ENCODE measurements around the gene NRCAM.

Gene NRCAM

DNA sequence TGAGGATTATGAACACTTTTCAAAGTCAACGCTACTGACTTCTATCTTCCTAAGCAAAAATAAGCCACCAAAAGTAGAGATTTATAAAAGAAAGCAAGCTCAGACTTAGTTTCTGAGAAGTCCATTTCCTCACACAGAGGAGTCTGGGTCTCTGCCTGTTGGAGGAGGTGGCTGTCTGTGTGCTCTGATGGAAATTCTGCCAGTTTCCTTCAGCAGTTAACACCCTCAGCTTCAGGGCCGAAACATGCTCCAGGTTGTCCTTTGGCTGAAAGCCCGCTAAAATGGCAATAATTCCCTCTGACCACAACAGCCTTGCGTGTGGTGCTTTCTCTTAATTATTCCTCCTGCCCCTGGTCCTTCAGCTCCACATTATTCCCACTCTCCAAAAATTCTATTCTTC, 198.3 kb downstream of the NRCAM start:
- Histone ChIP-seq H3K9ac (ENCODE audit: low read depth, low read length) (no peak overlapping the region), H3K9me3 (ENCODE audit: control insufficient read depth, insufficient read depth, low read length) (peaks cover 11% of the 10 kb centered on the region), H3K4me1 (ENCODE audit: insufficient read depth, low read length) (no peaks in the 10 kb centered on the region), H3K36me3 (ENCODE audit: insufficient read depth, low read length) (no peaks in the 10 kb centered on the region)

GRCh38 chr7:108254259-108254658, 202.0 kb downstream of the NRCAM start:
- H3K36me3 ChIP-seq (ENCODE audit: insufficient read depth, low read length): no peaks in the 10 kb centered on the region
- no peak overlapping the region for H3K9ac ChIP-seq (ENCODE audit: low read depth, low read length)
- H3K9me3 ChIP-seq (ENCODE audit: control insufficient read depth, insufficient read depth, low read length): peaks cover 11% of the 10 kb centered on the region
- H3K4me1 ChIP-seq (ENCODE audit: insufficient read depth, low read length): no peaks in the 10 kb centered on the region

DNA sequence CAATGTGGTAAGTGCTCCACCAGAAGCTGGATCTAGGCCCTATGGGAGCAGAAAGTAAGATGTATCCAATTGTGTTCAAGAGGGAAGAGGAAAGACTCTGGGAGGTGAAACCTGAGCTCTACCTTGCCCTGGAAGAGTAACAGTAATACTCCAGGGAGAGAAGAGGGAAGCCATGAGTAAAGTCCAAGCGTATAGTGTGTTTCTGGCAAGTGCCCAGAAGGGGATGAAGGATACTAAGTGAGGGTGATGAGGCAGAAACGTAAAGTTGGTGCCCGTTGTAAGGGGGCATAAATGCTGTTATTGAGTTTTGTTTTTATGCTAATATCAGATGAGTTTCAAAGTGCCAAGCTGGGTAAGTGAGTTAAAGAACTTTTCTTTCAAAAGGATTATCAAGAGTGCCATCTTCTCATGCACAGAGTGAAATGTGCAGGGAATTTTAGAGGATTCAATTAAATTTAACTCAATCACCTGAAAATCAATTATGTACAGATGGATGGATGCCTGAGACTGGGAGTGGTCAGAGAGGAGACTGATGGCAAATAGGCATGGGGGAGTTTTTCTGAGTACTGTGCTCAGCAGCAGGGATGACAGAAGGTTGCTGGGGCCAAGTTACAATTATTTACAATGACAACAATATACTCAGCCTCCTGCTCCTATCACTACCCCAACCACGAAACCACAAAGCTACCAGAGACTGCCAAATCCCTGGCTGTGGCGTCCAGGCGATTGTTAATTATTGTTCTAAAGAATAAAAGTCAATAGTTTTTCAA, 202.8 kb downstream of the NRCAM start:
- H3K9me3 ChIP-seq (ENCODE audit: control insufficient read depth, insufficient read depth, low read length): peaks cover 11% of the 10 kb centered on the region
- no peak overlapping the region for H3K9ac ChIP-seq (ENCODE audit: low read depth, low read length)
- no peaks in the 10 kb centered on the region for H3K4me1 ChIP-seq (ENCODE audit: insufficient read depth, low read length)
- H3K36me3 ChIP-seq (ENCODE audit: insufficient read depth, low read length): no peaks in the 10 kb centered on the region

- no peak overlapping the region for H3K9ac ChIP-seq (ENCODE audit: low read depth, low read length)
- H3K9me3 ChIP-seq (ENCODE audit: control insufficient read depth, insufficient read depth, low read length): peaks cover 11% of the 10 kb centered on the region
- H3K36me3 ChIP-seq (ENCODE audit: insufficient read depth, low read length): no peaks in the 10 kb centered on the region
- no peaks in the 10 kb centered on the region for H3K4me1 ChIP-seq (ENCODE audit: insufficient read depth, low read length)
Measured at GRCh38 chr7:108252177-108252576, 204.1 kb downstream of the NRCAM start.

- 0 out of 2 replicates have a peak, but pooled peaks cover 1% of the 10 kb centered on the region for H3K4me1 ChIP-seq (ENCODE audit: insufficient read depth, low read length)
- no peak overlapping the region for H3K9ac ChIP-seq (ENCODE audit: low read depth, low read length)
- no peaks in the 10 kb centered on the region for H3K36me3 ChIP-seq (ENCODE audit: insufficient read depth, low read length)
- peaks cover 11% of the 10 kb centered on the region for H3K9me3 ChIP-seq (ENCODE audit: control insufficient read depth, insufficient read depth, low read length)
Measured at GRCh38 chr7:108251700-108252099, 204.5 kb downstream of the NRCAM start.

DNA sequence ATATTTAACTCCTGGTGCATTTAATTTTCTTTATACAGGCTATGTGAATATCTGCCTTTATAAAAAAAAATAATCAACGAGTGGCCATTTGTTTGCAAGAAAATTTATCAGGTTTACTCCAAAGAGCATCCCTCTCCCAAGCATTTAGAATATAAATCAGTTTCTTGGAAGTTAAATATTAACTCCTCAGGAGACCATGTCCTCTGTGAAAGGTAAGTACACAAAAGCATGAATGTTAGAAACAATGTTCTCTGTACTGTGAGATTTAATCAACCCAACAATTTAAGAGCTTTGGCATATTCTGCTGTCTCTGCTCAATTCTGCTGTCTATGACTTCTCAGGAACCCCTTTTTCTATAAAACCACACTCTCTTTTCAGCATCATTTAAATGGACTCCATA, 206.8 kb downstream of the NRCAM start:
- Histone ChIP-seq H3K9ac (ENCODE audit: low read depth, low read length) (no peak overlapping the region), H3K9me3 (ENCODE audit: control insufficient read depth, insufficient read depth, low read length) (peaks cover 7% of the 10 kb centered on the region), H3K4me1 (ENCODE audit: insufficient read depth, low read length) (peaks cover 9% of the 10 kb centered on the region; the same call in 1 of the 2 replicates), H3K36me3 (ENCODE audit: insufficient read depth, low read length) (no peaks in the 10 kb centered on the region)

GRCh38 chr7:108248821-108249220, 207.4 kb downstream of the NRCAM start:
- peaks cover 7% of the 10 kb centered on the region; the same call in 1 of the 2 replicates for H3K9me3 ChIP-seq (ENCODE audit: control insufficient read depth, insufficient read depth, low read length)
- H3K9ac ChIP-seq (ENCODE audit: low read depth, low read length): no peak overlapping the region
- H3K36me3 ChIP-seq (ENCODE audit: insufficient read depth, low read length): no peaks in the 10 kb centered on the region
- H3K4me1 ChIP-seq (ENCODE audit: insufficient read depth, low read length): peaks cover 9% of the 10 kb centered on the region; the same call in 1 of the 2 replicates

DNA sequence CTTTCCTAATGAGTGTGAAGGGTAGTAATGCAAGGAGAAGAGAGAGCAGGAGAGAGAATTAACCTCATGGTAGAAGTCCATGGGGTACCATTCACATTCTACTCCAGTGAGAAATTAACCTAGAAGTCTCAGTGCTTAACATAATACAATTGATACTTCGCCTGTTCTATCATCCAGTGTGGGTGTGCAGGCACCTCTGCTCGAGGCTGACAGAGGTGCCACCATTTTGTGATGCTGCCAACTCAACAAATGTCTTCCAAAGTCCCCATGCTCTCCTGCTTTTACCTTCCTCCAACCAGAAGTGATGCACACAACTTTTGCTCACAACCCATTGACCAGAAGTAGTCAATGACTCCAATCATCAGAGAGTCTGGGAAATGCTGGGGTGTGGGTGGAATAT, 207.8 kb downstream of the NRCAM start:
- no peak overlapping the region for H3K9ac ChIP-seq (ENCODE audit: low read depth, low read length)
- H3K36me3 ChIP-seq (ENCODE audit: insufficient read depth, low read length): no peaks in the 10 kb centered on the region
- peaks cover 9% of the 10 kb centered on the region; the same call in 1 of the 2 replicates for H3K4me1 ChIP-seq (ENCODE audit: insufficient read depth, low read length)
- peaks cover 5% of the 10 kb centered on the region; the same call in 1 of the 2 replicates for H3K9me3 ChIP-seq (ENCODE audit: control insufficient read depth, insufficient read depth, low read length)

DNA sequence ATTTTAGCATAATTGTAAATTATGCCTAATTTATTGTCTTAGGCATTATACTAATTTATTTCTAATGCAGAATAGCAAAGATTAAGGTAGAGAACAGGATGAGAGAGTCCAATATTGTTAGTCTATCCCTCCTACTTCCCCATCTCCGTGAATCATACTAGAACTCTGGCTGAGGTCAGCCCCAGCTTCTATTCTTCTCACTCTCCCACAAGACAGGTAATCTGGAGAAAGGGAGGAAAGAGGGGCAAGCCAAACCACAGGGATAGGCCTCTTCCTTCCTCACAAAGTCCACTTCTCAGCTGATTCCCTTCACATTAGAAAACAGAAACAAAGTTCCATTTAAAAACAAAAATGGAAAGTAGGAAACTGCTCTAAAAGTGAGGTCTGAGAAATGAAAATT, 208.6 kb downstream of the NRCAM start:
- Histone ChIP-seq H3K36me3 (ENCODE audit: insufficient read depth, low read length) (no peaks in the 10 kb centered on the region), H3K9ac (ENCODE audit: low read depth, low read length) (no peak overlapping the region), H3K9me3 (ENCODE audit: control insufficient read depth, insufficient read depth, low read length) (no peaks in the 10 kb centered on the region), H3K4me1 (ENCODE audit: insufficient read depth, low read length) (peaks cover 9% of the 10 kb centered on the region; the same call in 1 of the 2 replicates)

DNA sequence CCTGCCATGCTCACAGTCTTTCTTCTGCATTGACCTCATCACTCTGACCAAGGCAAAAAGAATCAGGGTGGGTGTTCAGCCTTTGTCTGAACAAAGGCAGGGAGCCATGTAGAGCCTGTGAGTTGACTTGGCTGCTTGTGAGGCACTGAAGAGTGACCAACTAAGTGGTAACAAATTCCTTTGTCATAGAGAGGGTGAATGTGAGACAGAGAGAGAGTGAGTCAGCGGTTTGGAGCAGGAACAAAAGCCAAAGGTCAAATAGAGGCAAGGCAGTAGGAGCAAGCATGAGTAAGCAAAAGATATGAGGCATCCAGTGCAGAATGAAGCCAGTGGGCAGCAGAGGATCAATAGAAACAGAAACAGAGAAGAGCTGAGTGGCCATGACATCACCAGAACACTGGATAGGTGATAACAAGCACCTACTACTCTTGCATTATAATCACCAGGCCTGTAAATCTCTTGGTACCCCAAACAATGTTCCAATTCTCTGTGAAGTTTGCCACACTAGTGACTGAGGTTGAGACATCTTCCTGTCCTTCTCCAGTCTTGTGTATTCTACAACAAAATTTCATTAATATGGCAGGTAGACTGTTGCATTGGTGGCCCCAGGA, 209.9 kb downstream of the NRCAM start:
- Histone ChIP-seq H3K9ac (ENCODE audit: low read depth, low read length) (no peak overlapping the region), H3K9me3 (ENCODE audit: control insufficient read depth, insufficient read depth, low read length) (no peaks in the 10 kb centered on the region), H3K4me1 (ENCODE audit: insufficient read depth, low read length) (peaks cover 9% of the 10 kb centered on the region; the same call in 1 of the 2 replicates), H3K36me3 (ENCODE audit: insufficient read depth, low read length) (no peaks in the 10 kb centered on the region)

DNA sequence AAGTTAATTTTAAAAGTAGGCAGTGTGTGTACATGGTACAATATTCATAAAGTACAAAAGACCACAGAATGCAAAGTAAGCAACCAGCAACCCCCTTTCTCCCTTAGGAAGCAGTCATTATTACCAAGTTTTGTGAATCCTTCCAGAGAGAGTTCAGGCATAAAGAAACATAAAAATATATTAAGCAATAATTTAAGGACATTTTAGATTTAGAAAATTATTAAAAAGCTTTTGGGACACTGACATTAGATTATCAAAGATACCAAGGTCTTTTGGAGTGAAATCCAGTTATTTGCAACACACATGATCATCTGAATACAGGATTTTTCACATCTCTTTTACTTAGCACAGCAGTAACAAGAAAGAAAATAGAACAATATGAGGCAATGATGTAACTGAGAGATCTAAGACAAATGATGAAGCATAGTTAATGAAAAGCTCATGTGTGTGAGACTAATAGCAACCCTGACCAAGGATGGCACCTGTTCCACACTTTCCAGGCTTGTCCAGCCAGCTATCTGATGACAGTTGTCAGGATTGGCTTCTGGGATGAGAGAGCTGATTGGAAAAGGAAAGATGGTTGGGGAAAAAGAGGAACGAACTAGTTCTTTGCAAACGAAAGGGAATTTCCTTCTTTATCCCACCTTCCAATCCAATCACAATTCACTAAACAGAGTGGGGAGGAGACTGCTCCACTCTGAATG, 210.6 kb downstream of the NRCAM start:
- H3K9me3 ChIP-seq (ENCODE audit: control insufficient read depth, insufficient read depth, low read length): no peaks in the 10 kb centered on the region

DNA sequence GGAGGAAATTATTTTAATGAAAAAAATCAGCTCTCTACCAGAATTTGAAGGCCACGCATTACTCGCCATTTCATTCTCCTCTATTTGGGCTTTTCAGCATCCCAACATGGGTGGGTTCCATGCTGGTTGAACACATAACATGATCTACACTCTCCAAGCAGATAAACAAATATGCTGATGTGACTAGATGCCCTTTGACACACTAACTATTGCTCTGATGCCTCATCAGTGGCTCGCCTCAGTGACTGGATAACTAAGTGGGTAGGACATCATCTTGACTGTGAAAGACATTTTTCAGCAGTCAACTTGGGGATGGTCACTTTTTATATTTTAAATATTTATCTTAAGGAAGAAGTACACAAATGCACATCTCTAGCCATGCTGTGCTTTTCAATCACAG, 212.1 kb downstream of the NRCAM start:
- Histone ChIP-seq H3K9me3 (ENCODE audit: control insufficient read depth, insufficient read depth, low read length) (no peaks in the 10 kb centered on the region), H3K36me3 (ENCODE audit: insufficient read depth, low read length) (no peaks in the 10 kb centered on the region), H3K4me1 (ENCODE audit: insufficient read depth, low read length) (peaks cover 18% of the 10 kb centered on the region; the same call in 1 of the 2 replicates), H3K9ac (ENCODE audit: low read depth, low read length) (no peak overlapping the region)

More for the DNA sequence above, 210.6 kb downstream of the NRCAM start:
- no peaks in the 10 kb centered on the region for H3K36me3 ChIP-seq (ENCODE audit: insufficient read depth, low read length)
- H3K4me1 ChIP-seq (ENCODE audit: insufficient read depth, low read length): peaks cover 9% of the 10 kb centered on the region; the same call in 1 of the 2 replicates
- H3K9ac ChIP-seq (ENCODE audit: low read depth, low read length): no peak overlapping the region

DNA sequence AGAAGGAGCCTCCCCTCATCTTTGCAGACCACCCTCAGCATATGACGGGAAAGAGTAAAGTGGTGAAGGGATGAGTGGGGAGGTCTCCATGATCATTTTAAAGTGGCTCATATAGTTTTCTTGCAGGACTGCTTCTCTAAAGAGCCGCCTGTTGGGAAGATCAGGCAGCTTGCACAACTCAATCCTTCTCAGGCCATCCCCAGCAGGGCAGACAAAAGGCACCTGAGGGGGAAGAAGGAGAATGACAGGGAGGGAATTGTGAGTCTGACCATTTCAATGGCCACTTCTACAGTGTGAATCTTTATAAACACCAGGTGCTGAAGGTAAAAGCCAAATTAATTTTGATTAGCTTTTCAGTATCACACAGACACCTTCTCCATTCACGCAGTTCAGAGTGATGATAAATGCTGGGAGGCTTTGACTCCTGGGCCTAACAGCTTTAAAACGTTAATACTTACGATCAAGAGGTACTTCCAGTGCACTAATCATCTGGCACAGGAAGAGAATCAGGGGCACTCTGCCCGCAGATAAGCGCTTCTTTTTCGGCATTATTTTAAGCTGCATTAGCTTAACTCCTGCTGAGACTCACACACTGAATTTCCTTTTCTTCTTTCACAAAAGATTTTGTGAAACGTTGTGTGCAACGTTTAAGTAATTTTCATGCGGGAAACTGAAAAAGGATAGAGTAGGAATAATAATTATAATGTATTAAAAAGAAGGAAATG, 216.6 kb downstream of the NRCAM start:
- Histone ChIP-seq H3K4me1 (ENCODE audit: insufficient read depth, low read length) (peaks cover 38% of the 10 kb centered on the region), H3K9ac (ENCODE audit: low read depth, low read length) (no peak overlapping the region), H3K36me3 (ENCODE audit: insufficient read depth, low read length) (no peaks in the 10 kb centered on the region), H3K9me3 (ENCODE audit: control insufficient read depth, insufficient read depth, low read length) (no peaks in the 10 kb centered on the region)

Data from ES-I3 (cell line).